WTC11 (cell line): ENCODE results near the gene SYTL5. TPM values are rescaled to one million over a fixed set of nuclear protein-coding genes. Genes with fewer than 3 reads are reported as not detected.

Experiments
- ATAC-seq: fragments of 200-7000 bp; cut with Tn5 transposase; 2 replicates; pipeline ENCODE4 v1.10.0; 2021; ENCODE audit warnings: mild to moderate bottlenecking, moderate library complexity
- CTCF ChIA-PET: fragments of 300-600 bp; sonication (Branson Sonifier 250); formaldehyde crosslinking; loops from one replicate; lab custom pipeline; 2021; ENCODE audit warnings: antibody characterized with exemption; lab: Charles Lee
- POLR2A ChIA-PET: fragments of 350-600 bp; sonication (Branson Sonifier 250); formaldehyde crosslinking; loops from one replicate; lab custom pipeline; 2021; ENCODE audit warnings: antibody characterized with exemption; lab: Charles Lee
- DNase-seq: peaks from one replicate; pipeline ENCODE4 v3.0.0; 2021; ENCODE audit warnings: low spot score
- H3K27ac Mint-ChIP-seq: 2 replicates; pipeline ENCODE4 v1.8.0; 2021; ENCODE audit warnings: mixed read lengths
- H3K27me3 Mint-ChIP-seq: 2 replicates; pipeline ENCODE4 v1.8.0; 2021; ENCODE audit warnings: low read depth, mild to moderate bottlenecking, moderate library complexity, mixed read lengths
- H3K36me3 Mint-ChIP-seq: 2 replicates; pipeline ENCODE4 v1.8.0; 2021; ENCODE audit warnings: mixed read lengths
- H3K4me1 Mint-ChIP-seq: 2 replicates; pipeline ENCODE4 v1.8.0; 2022; ENCODE audit warnings: mixed read lengths
- H3K4me3 Mint-ChIP-seq: 2 replicates; pipeline ENCODE4 v1.8.0; 2021; ENCODE audit warnings: mild to moderate bottlenecking, moderate library complexity, mixed read lengths
- H3K9me3 Mint-ChIP-seq: 2 replicates; pipeline ENCODE4 v1.8.0; 2021; ENCODE audit warnings: mixed read lengths
- ARID4B ChIP-seq: sonication (generic); formaldehyde crosslinking; IDR thresholded peaks from 2 replicates; pipeline ENCODE4 v1.8.0; 2023; ENCODE audit warnings: missing genetic modification reagents, mild to moderate bottlenecking, borderline replicate concordance
- ATF1 ChIP-seq: sonication (generic); formaldehyde crosslinking; IDR thresholded peaks from 2 replicates; pipeline ENCODE4 v1.8.1; 2023; ENCODE audit warnings: mild to moderate bottlenecking, moderate library complexity, missing genetic modification reagents
- ESRRA ChIP-seq: sonication (generic); formaldehyde crosslinking; IDR thresholded peaks from 2 replicates; pipeline ENCODE4 v1.8.1; 2022; ENCODE audit warnings: mild to moderate bottlenecking, missing genetic modification reagents, borderline replicate concordance
- FOXP1 ChIP-seq: sonication (generic); formaldehyde crosslinking; IDR thresholded peaks from 2 replicates; pipeline ENCODE4 v1.8.0; 2022; ENCODE audit warnings: missing genetic modification reagents, mild to moderate bottlenecking, moderate library complexity, borderline replicate concordance
- GABPB1 ChIP-seq: sonication (generic); formaldehyde crosslinking; IDR thresholded peaks from 2 replicates; pipeline ENCODE4 v1.8.1; 2023; ENCODE audit warnings: mild to moderate bottlenecking, missing genetic modification reagents
- IRF2 ChIP-seq: sonication (generic); formaldehyde crosslinking; IDR thresholded peaks from 2 replicates; pipeline ENCODE4 v1.8.0; 2022; ENCODE audit warnings: low read depth, missing genetic modification reagents, borderline replicate concordance
- NR1H2 ChIP-seq: sonication (generic); formaldehyde crosslinking; IDR thresholded peaks from 2 replicates; pipeline ENCODE4 v1.9.0; 2021; ENCODE audit warnings: mild to moderate bottlenecking, moderate library complexity, missing genetic modification reagents
- NR2C2 ChIP-seq: sonication (generic); formaldehyde crosslinking; IDR thresholded peaks from 2 replicates; pipeline ENCODE4 v1.8.0; 2022; ENCODE audit warnings: mild to moderate bottlenecking, missing genetic modification reagents
- NR3C1 ChIP-seq: sonication (generic); formaldehyde crosslinking; conservative IDR thresholded peaks from 2 replicates; pipeline ENCODE4 v1.8.1; 2023; ENCODE audit warnings: low read depth, mild to moderate bottlenecking, missing genetic modification reagents
- TP53 ChIP-seq: sonication (generic); formaldehyde crosslinking; IDR thresholded peaks from 2 replicates; pipeline ENCODE4 v1.8.1; 2023; ENCODE audit warnings: mild to moderate bottlenecking, missing genetic modification reagents
- USF2 ChIP-seq: sonication (generic); formaldehyde crosslinking; IDR thresholded peaks from 2 replicates; pipeline ENCODE4 v1.8.1; 2023; ENCODE audit warnings: mild to moderate bottlenecking, missing genetic modification reagents, moderate library complexity
- ZNF219 ChIP-seq: sonication (generic); formaldehyde crosslinking; IDR thresholded peaks from 2 replicates; pipeline ENCODE4 v1.8.0; 2023; ENCODE audit warnings: missing genetic modification reagents, mild to moderate bottlenecking, borderline replicate concordance
- ZNF317 ChIP-seq: sonication (generic); formaldehyde crosslinking; IDR thresholded peaks from 2 replicates; pipeline ENCODE4 v1.8.1; 2023; ENCODE audit warnings: low read depth, mild to moderate bottlenecking, moderate library complexity, missing genetic modification reagents, borderline replicate concordance
- ZNF425 ChIP-seq: fragments of 250-450 bp; sonication (Bioruptor Pico); conservative IDR thresholded peaks from 2 replicates; pipeline ENCODE4 v1.9.0; 2021; ENCODE audit warnings: mild to moderate bottlenecking
- total RNA-seq: library from RNA; stranded (reverse); gene quantifications from 3 replicates; pipeline ENCODE4 v1.2.3, GENCODE V29; 2021
- TF ChIP-seq, protein P1 (sequence below): sonication (generic); formaldehyde crosslinking; IDR thresholded peaks from 2 replicates; pipeline ENCODE4 v1.8.0; 2023; ENCODE audit warnings: mild to moderate bottlenecking, missing genetic modification reagents
- TF ChIP-seq, protein P2 (sequence below): sonication (generic); formaldehyde crosslinking; IDR thresholded peaks from 2 replicates; pipeline ENCODE4 v1.8.1; 2022; ENCODE audit warnings: mild to moderate bottlenecking, moderate library complexity, missing genetic modification reagents

Gene SYTL5
- total RNA-seq, 1 experiment from 2014 or later = 0.26 TPM

- no peaks in the 10 kb centered on the region for H3K9me3 Mint-ChIP-seq
- no peaks in the 10 kb centered on the region; the same call in 1 of the 2 replicates for H3K27me3 Mint-ChIP-seq
- DNase-seq (no peak), ATAC-seq (no peak)
- H3K4me3 Mint-ChIP-seq = no peak overlapping the region
- POLR2A ChIA-PET = no interaction called here
- TF ChIP-seq ARID4B (CRISPR knock-in tag) = no peak
- no peaks in the 10 kb centered on the region for H3K36me3 Mint-ChIP-seq
- H3K27ac Mint-ChIP-seq = no peak overlapping the region
- no peaks in the 10 kb centered on the region for H3K4me1 Mint-ChIP-seq
- CTCF ChIA-PET = no interaction called here
Measured at GRCh38 chrX:38087594-38087993, 81.2 kb downstream of the SYTL5 start.

DNA sequence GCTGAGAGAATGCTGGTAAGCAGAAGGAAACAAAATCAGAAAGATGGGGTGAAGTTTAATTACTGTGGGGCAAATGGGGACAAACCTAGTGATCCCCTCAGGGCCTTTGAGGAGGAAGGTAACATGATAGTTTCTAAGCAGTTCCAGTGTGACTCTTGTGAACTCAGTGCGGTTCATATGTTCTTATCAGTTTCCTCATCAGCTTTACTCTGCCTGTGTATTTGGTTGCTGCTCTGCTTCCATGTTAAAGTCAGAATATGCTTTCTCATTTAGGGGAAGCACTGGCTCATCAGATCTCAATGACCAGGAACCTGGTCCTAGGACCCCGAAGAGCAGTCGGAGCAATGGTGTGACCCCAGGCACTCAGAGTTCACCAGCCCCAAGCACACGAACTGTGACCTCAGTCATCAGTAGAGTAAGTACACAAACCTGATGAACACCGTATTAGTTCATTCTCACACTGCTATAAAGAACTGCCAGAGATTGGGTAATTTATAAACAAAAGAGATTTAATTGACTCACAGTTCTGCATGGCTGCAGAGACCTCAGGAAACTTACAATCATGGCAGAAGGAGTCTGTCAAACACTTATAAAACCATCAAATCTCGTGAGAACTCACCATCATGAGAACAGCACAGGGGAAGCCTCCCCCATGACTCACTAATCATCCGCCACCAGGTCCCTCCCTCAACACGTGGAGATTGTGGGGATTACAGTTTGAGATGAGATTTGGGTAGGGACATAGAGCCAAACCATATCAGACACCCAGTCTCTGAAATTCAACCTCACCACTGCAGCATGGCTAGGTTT, 83.0 kb downstream of the SYTL5 start:
- no peak for DNase-seq
- Mint-ChIP-seq H3K36me3 (no peaks in the 10 kb centered on the region), H3K4me3 (no peak overlapping the region), H3K27me3 (no peaks in the 10 kb centered on the region; the same call in 1 of the 2 replicates), H3K27ac (no peak overlapping the region), H3K4me1 (no peaks in the 10 kb centered on the region), H3K9me3 (no peaks in the 10 kb centered on the region)
- POLR2A ChIA-PET = no interaction called here
- CTCF ChIA-PET = no interaction called here
- TF ChIP-seq FOXP1 (CRISPR knock-in tag) (no peak), GABPB1 (CRISPR knock-in tag) (no peak), USF2 (no peak), NR1H2 (CRISPR knock-in tag) (no peak)
- ATAC-seq = no peak

DNA sequence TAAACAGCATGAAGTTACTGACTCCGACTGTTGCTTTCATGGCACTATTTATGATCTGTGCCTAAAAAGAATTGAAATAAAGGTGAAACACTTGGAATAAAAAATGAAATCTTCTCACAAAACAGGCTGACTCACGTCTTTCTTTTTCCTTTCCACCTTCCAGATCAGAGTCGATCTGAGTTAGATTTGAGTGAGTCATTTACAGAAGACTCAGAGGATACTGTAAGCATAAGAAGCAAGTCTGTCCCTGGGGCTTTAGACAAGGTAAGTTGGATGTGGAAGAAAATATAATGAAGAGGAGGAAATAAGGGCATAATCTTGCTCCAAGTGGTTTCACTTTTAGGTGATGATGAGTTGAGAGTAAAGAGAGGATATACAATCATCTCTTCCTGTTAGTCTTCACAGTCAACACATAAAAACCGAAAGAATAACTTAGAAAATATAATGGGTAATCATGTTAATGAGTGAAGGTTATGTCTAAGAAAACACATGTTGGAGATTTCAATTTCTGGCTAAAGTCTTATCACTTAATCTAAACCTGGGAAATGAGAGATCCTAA, 89.7 kb downstream of the SYTL5 start:
- Mint-ChIP-seq H3K9me3 (no peaks in the 10 kb centered on the region), H3K4me1 (no peaks in the 10 kb centered on the region), H3K4me3 (no peak overlapping the region), H3K27ac (no peak overlapping the region), H3K36me3 (no peaks in the 10 kb centered on the region), H3K27me3 (no peaks in the 10 kb centered on the region)
- ChIA-PET POLR2A (no interaction called here), CTCF (no interaction called here)
- DNase-seq (no peak), ATAC-seq (no peak)
- TF ChIP-seq, protein P1, sequence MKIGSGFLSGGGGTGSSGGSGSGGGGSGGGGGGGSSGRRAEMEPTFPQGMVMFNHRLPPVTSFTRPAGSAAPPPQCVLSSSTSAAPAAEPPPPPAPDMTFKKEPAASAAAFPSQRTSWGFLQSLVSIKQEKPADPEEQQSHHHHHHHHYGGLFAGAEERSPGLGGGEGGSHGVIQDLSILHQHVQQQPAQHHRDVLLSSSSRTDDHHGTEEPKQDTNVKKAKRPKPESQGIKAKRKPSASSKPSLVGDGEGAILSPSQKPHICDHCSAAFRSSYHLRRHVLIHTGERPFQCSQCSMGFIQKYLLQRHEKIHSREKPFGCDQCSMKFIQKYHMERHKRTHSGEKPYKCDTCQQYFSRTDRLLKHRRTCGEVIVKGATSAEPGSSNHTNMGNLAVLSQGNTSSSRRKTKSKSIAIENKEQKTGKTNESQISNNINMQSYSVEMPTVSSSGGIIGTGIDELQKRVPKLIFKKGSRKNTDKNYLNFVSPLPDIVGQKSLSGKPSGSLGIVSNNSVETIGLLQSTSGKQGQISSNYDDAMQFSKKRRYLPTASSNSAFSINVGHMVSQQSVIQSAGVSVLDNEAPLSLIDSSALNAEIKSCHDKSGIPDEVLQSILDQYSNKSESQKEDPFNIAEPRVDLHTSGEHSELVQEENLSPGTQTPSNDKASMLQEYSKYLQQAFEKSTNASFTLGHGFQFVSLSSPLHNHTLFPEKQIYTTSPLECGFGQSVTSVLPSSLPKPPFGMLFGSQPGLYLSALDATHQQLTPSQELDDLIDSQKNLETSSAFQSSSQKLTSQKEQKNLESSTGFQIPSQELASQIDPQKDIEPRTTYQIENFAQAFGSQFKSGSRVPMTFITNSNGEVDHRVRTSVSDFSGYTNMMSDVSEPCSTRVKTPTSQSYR (CRISPR knock-in tag) = no peak
- TF ChIP-seq TP53 = no peak
- TF ChIP-seq NR2C2 = no peak
- no peak for TF ChIP-seq ZNF317 (CRISPR knock-in tag)
- no peak for TF ChIP-seq ATF1 (CRISPR knock-in tag)
- TF ChIP-seq USF2 = no peak
- TF ChIP-seq IRF2 = no peak
- no peak for TF ChIP-seq NR3C1 (CRISPR knock-in tag)
- TF ChIP-seq, protein P2, sequence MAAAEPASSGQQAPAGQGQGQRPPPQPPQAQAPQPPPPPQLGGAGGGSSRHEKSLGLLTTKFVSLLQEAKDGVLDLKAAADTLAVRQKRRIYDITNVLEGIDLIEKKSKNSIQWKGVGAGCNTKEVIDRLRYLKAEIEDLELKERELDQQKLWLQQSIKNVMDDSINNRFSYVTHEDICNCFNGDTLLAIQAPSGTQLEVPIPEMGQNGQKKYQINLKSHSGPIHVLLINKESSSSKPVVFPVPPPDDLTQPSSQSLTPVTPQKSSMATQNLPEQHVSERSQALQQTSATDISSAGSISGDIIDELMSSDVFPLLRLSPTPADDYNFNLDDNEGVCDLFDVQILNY = no peak
- TF ChIP-seq ZNF425 = no peak
- no peak for TF ChIP-seq ESRRA (CRISPR knock-in tag)
- no peak for TF ChIP-seq ZNF219 (CRISPR knock-in tag)
